ENCODE data around the gene SSR3. TPM values are rescaled to one million over a fixed set of nuclear protein-coding genes. Genes with fewer than 3 reads are reported as not detected.
"Not testable (repeated sequence)": the region's sequence is repeated elsewhere in the genome, so short reads cannot be mapped to it uniquely, and the experiment has no call there.

SSR3 gene
- total RNA-seq, 2 experiments from 2014 or later, result 63.3 to 158 TPM

- Histone ChIP-seq H3K4me3 (ENCODE audit: low read depth, low read length, poor library complexity, severe bottlenecking) (no peak overlapping the region), H3K9me2 (ENCODE audit: insufficient read depth, low read length) (no peaks in the 10 kb centered on the region), H3K27ac (ENCODE audit: low read depth, low read length, poor library complexity, severe bottlenecking) (no peak overlapping the region), H3K79me2 (ENCODE audit: insufficient read depth, low read depth, low read length) (no peaks in the 10 kb centered on the region), H2AFZ (ENCODE audit: low read length) (no peak overlapping the region), H3K36me3 (ENCODE audit: insufficient read depth, low read length) (no peaks in the 10 kb centered on the region), H3K9me3 (ENCODE audit: low read length) (no peaks in the 10 kb centered on the region), H4K20me1 (ENCODE audit: insufficient read depth, low read length) (no peaks in the 10 kb centered on the region), H3K4me1 (ENCODE audit: insufficient read depth, low read length, poor library complexity, severe bottlenecking) (peaks cover 7% of the 10 kb centered on the region), H3K4me2 (ENCODE audit: low read length) (no peak overlapping the region)
- intact Hi-C loops (cut with micrococcal nuclease; ENCODE audit: unreplicated experiment), result no loop called here
- POLR2A ChIA-PET, result interaction anchor here (1.2 kb wide), 1 partner anchor 495 kb away, joined by 3 read pairs; no protein-coding TSS in a partner anchor
- CTCF ChIA-PET (ENCODE audit: unreplicated experiment), result no interaction called here
- TF ChIP-seq EZH2phosphoT487 (IDR thresholded peaks at IDR 0.05; ENCODE audit: borderline replicate concordance, low read depth, low read length), result no peak
- DNase-seq (ENCODE audit: low spot score), result no peak
- BruUV-seq (replicated peaks), result no TSS peak
Observed at GRCh38 chr3:156594219-156594683, 39.3 kb upstream of the SSR3 start.

GRCh38 chr3:156593814-156594213 is 38.9 kb upstream of the SSR3 start:
- Histone ChIP-seq H3K79me2 (ENCODE audit: insufficient read depth, low read depth, low read length) (no peaks in the 10 kb centered on the region), H3K4me3 (ENCODE audit: low read depth, low read length, poor library complexity, severe bottlenecking) (no peak overlapping the region), H3K27ac (ENCODE audit: low read depth, low read length, poor library complexity, severe bottlenecking) (no peak overlapping the region), H3K9me3 (ENCODE audit: low read length) (no peaks in the 10 kb centered on the region), H4K20me1 (ENCODE audit: insufficient read depth, low read length) (no peaks in the 10 kb centered on the region), H3K4me1 (ENCODE audit: insufficient read depth, low read length, poor library complexity, severe bottlenecking) (peaks cover 10% of the 10 kb centered on the region), H3K36me3 (ENCODE audit: insufficient read depth, low read length) (no peaks in the 10 kb centered on the region), H2AFZ (ENCODE audit: low read length) (no peak overlapping the region), H3K4me2 (ENCODE audit: low read length) (no peak overlapping the region), H3K9me2 (ENCODE audit: insufficient read depth, low read length) (no peaks in the 10 kb centered on the region)
- no peak for DNase-seq (ENCODE audit: low spot score)
- BruUV-seq (replicated peaks), result no TSS peak
- POLR2A ChIA-PET, result interaction anchor here (1.2 kb wide), 1 partner anchor 495 kb away, joined by 3 read pairs; no protein-coding TSS in a partner anchor
- intact Hi-C loops (cut with micrococcal nuclease; ENCODE audit: unreplicated experiment), result no loop called here
- no peak for TF ChIP-seq EZH2phosphoT487 (IDR thresholded peaks at IDR 0.05; ENCODE audit: borderline replicate concordance, low read depth, low read length)
- no peak for TF ChIP-seq CTCF (conservative IDR thresholded peaks at IDR 0.05; ENCODE audit: low read length)
- CTCF ChIA-PET (ENCODE audit: unreplicated experiment), result no interaction called here

- BruUV-seq (replicated peaks); H3K9me2 ChIP-seq (ENCODE audit: insufficient read depth, low read length); H3K9me3 ChIP-seq (ENCODE audit: low read length); CTCF ChIA-PET (ENCODE audit: unreplicated experiment); H3K4me3 ChIP-seq (ENCODE audit: low read depth, low read length, poor library complexity, severe bottlenecking); DNase-seq (ENCODE audit: low spot score); intact Hi-C loops (cut with micrococcal nuclease; ENCODE audit: unreplicated experiment); H3K79me2 ChIP-seq (ENCODE audit: insufficient read depth, low read depth, low read length); H3K4me2 ChIP-seq (ENCODE audit: low read length); H3K27ac ChIP-seq (ENCODE audit: low read depth, low read length, poor library complexity, severe bottlenecking); H4K20me1 ChIP-seq (ENCODE audit: insufficient read depth, low read length); H2AFZ ChIP-seq (ENCODE audit: low read length); H3K36me3 ChIP-seq (ENCODE audit: insufficient read depth, low read length): not testable (repeated sequence)
- H3K4me1 ChIP-seq (ENCODE audit: insufficient read depth, low read length, poor library complexity, severe bottlenecking), result peaks cover 30% of the 10 kb centered on the region
- POLR2A ChIA-PET, result interaction anchor here (1.0 kb wide), 1 partner anchor 52 kb away, joined by 4 read pairs; no protein-coding TSS in a partner anchor
Observed at GRCh38 chr3:156589806-156590205, 34.9 kb upstream of the SSR3 start.

- no TSS peak for BruUV-seq (replicated peaks)
Observed at GRCh38 chr3:156587760-156588069, 32.8 kb upstream of the SSR3 start.

More at GRCh38 chr3:156587760-156588069, 32.8 kb upstream of the SSR3 start:
- DNase-seq (ENCODE audit: low spot score), result no peak
- peaks cover 27% of the 10 kb centered on the region for H3K4me1 ChIP-seq (ENCODE audit: insufficient read depth, low read length, poor library complexity, severe bottlenecking)
- no peaks in the 10 kb centered on the region for H3K36me3 ChIP-seq (ENCODE audit: insufficient read depth, low read length)
- TF ChIP-seq CTCF (conservative IDR thresholded peaks at IDR 0.05; ENCODE audit: low read length) (no peak), EZH2phosphoT487 (IDR thresholded peaks at IDR 0.05; ENCODE audit: borderline replicate concordance, low read depth, low read length) (no peak)
- POLR2A ChIA-PET, result interaction anchor here (0.6 to 1.7 kb wide), 11 partner anchors 11 to 1521 kb away, joined by 3 to 11 read pairs (median 4); partner anchors contain the start of gene SSR3
- CTCF ChIA-PET (ENCODE audit: unreplicated experiment), result interaction anchor here (0.5 kb wide), 1 partner anchor 24 kb away, joined by 3 read pairs; no protein-coding TSS in a partner anchor
- H2AFZ ChIP-seq (ENCODE audit: low read length), result peak overlapping the region; percentile 24; the same call in 1 of the 2 replicates
- no peaks in the 10 kb centered on the region for H3K79me2 ChIP-seq (ENCODE audit: insufficient read depth, low read depth, low read length)
- peak overlapping the region; percentile 49 for H3K27ac ChIP-seq (ENCODE audit: low read depth, low read length, poor library complexity, severe bottlenecking)
- H3K4me2 ChIP-seq (ENCODE audit: low read length), result peak overlapping the region; percentile 21
- no peaks in the 10 kb centered on the region for H3K9me3 ChIP-seq (ENCODE audit: low read length)
- H3K4me3 ChIP-seq (ENCODE audit: low read depth, low read length, poor library complexity, severe bottlenecking), result no peak overlapping the region
- intact Hi-C loops (cut with micrococcal nuclease; ENCODE audit: unreplicated experiment), result no loop called here
- no peaks in the 10 kb centered on the region for H4K20me1 ChIP-seq (ENCODE audit: insufficient read depth, low read length)
- no peaks in the 10 kb centered on the region for H3K9me2 ChIP-seq (ENCODE audit: insufficient read depth, low read length)

Measured in OCI-LY7 (cell line).